H1 (cell line): ENCODE data around the gene PDGFD. TPM values are rescaled to one million over a fixed set of nuclear protein-coding genes. Genes with fewer than 3 reads are reported as not detected.

Experiments
- CTCF ChIA-PET: fragments of 300-600 bp; sonication (Branson Sonifier 250); formaldehyde crosslinking; loops from one replicate; lab custom pipeline; 2021; ENCODE audit not compliant: partially characterized antibody; lab: Charles Lee
- POLR2A ChIA-PET: fragments of 300-600 bp; sonication (Branson Sonifier 250); formaldehyde crosslinking; loops from one replicate; lab custom pipeline; 2021; ENCODE audit warnings: inconsistent platforms; ENCODE audit not compliant: partially characterized antibody; lab: Charles Lee
- DNase-seq, 2 experiments: peaks; one replicate each; pipeline versions ENCODE4 v3.0.0 to v3.0.0-alpha.2; 2010 to 2022; ENCODE audit warnings: low spot score in 2 of 2, low read depth in 1 of 2, mixed read lengths in 1 of 2
- FAIRE-seq: peaks from 2 replicates; lab custom pipeline; 2011; peaks lifted over from hg19 to GRCh38; lab: Jason Lieb, UNC
- H2AFZ ChIP-seq: 2 replicates; pipeline ENCODE4 v1.8.1; 2012; ENCODE audit warnings: low read length, inconsistent platforms
- H2AK5ac ChIP-seq: 2 replicates; pipeline ENCODE4 v1.6.1; 2013; ENCODE audit warnings: low read depth, low read length
- H2BK120ac ChIP-seq: replicated peaks from 2 replicates; pipeline ENCODE3; 2013; ENCODE audit warnings: low read depth, low read length, inconsistent platforms
- H2BK12ac ChIP-seq: 2 replicates; pipeline ENCODE4 v1.6.1; 2013; ENCODE audit warnings: low read depth, low read length
- H2BK15ac ChIP-seq: 2 replicates; pipeline ENCODE4 v1.6.1; 2013; ENCODE audit warnings: low read length
- H2BK20ac ChIP-seq: 2 replicates; pipeline ENCODE4 v1.6.1; 2013; ENCODE audit warnings: low read length
- H2BK5ac ChIP-seq: 2 replicates; pipeline ENCODE4 v1.6.1; 2013; ENCODE audit warnings: low read depth, low read length
- H3K14ac ChIP-seq: 2 replicates; pipeline ENCODE4 v1.6.1; 2013; ENCODE audit warnings: inconsistent platforms; ENCODE audit not compliant: insufficient read length
- H3K18ac ChIP-seq: 2 replicates; pipeline ENCODE4 v1.6.1; 2013; ENCODE audit warnings: low read length; ENCODE audit errors: extremely low read depth
- H3K23ac ChIP-seq: 2 replicates; pipeline ENCODE4 v1.6.1; 2013; ENCODE audit warnings: inconsistent platforms; ENCODE audit not compliant: insufficient read length
- H3K23me2 ChIP-seq: 2 replicates; pipeline ENCODE4 v1.6.1; 2013; ENCODE audit warnings: low read depth, low read length
- H3K27ac ChIP-seq: 2 replicates; pipeline ENCODE4 v1.6.1; 2011; ENCODE audit warnings: low read depth, low read length, inconsistent platforms
- H3K27me3 ChIP-seq, 4 experiments: replicated peaks in 1 of 4; 1 replicate in 1 of 4; 2 replicates in 3 of 4; pipeline versions ENCODE4 v1.6.1 to v1.8.1; 2011 to 2013; ENCODE audit warnings: low read length in 3 of 4, mild to moderate bottlenecking in 3 of 4, inconsistent platforms in 2 of 4, mixed read lengths in 2 of 4, moderate library complexity in 1 of 4; ENCODE audit not compliant: control insufficient read depth in 3 of 4, insufficient read depth in 3 of 4; ENCODE audit errors: extremely low read depth in 1 of 4
- H3K36me3 ChIP-seq, 4 experiments: 2 replicates each; pipeline versions ENCODE4 v1.6.1 to v1.8.1; 2011 to 2013; ENCODE audit warnings: mild to moderate bottlenecking in 4 of 4, low read length in 3 of 4, moderate library complexity in 2 of 4, control low read depth in 1 of 4, inconsistent platforms in 1 of 4; ENCODE audit not compliant: insufficient read depth in 4 of 4, control insufficient read depth in 2 of 4
- H3K4ac ChIP-seq: replicated peaks from 2 replicates; pipeline ENCODE3; 2013; ENCODE audit warnings: low read length, low read depth, mixed read lengths, inconsistent platforms; ENCODE audit not compliant: insufficient read length
- H3K4me1 ChIP-seq, 4 experiments: replicated peaks in 1 of 4; 1 replicate in 1 of 4; 2 replicates in 3 of 4; pipeline versions ENCODE4 v1.6.1 to v1.8.1; 2011 to 2013; ENCODE audit warnings: low read length in 3 of 4, inconsistent platforms in 2 of 4, mixed read lengths in 1 of 4; ENCODE audit not compliant: insufficient read depth in 4 of 4, control insufficient read depth in 3 of 4
- H3K4me2 ChIP-seq, 2 experiments: 2 replicates each; pipeline versions ENCODE4 v1.6.1 to v1.8.1; 2011 to 2013; ENCODE audit warnings: low read depth in 2 of 2, low read length in 2 of 2, control low read depth in 1 of 2, inconsistent platforms in 1 of 2, mild to moderate bottlenecking in 1 of 2; ENCODE audit not compliant: insufficient read depth in 1 of 2
- H3K4me3 ChIP-seq, 4 experiments: fragments of 200-600, 300-600 bp in 1 of 4; sonication (generic), shearing (Covaris generic), sonication (Bioruptor Twin) in 1 of 4; 2 replicates each; pipeline versions ENCODE4 v1.5.1 to v1.8.1; 2011 to 2016; ENCODE audit warnings: low read length in 4 of 4, low read depth in 3 of 4, control low read depth in 2 of 4, inconsistent platforms in 2 of 4, mild to moderate bottlenecking in 2 of 4, mixed read lengths in 1 of 4, moderate library complexity in 1 of 4; ENCODE audit not compliant: insufficient read depth in 2 of 4; ENCODE audit errors: extremely low read depth in 1 of 4
- H3K56ac ChIP-seq: replicated peaks from 2 replicates; pipeline ENCODE3; 2013; ENCODE audit warnings: low read depth, mild to moderate bottlenecking, mixed read lengths, low read length, inconsistent platforms; ENCODE audit not compliant: insufficient read length
- H3K79me1 ChIP-seq: 2 replicates; pipeline ENCODE4 v1.6.1; 2013; ENCODE audit warnings: low read depth, low read length, control low read depth
- H3K79me2 ChIP-seq, 2 experiments: 2 replicates each; pipeline versions ENCODE4 v1.6.1 to v1.8.1; 2012 to 2013; ENCODE audit warnings: low read length in 2 of 2, mild to moderate bottlenecking in 2 of 2, inconsistent platforms in 1 of 2; ENCODE audit not compliant: insufficient read depth in 2 of 2, control insufficient read depth in 1 of 2
- H3K9ac ChIP-seq, 4 experiments: replicated peaks in 1 of 4; 1 replicate in 1 of 4; 2 replicates in 3 of 4; pipeline versions ENCODE4 v1.6.1 to v1.8.1; 2011 to 2013; ENCODE audit warnings: low read depth in 3 of 4, low read length in 3 of 4, control low read depth in 2 of 4, mild to moderate bottlenecking in 2 of 4, moderate library complexity in 2 of 4, inconsistent platforms in 1 of 4; ENCODE audit errors: extremely low read depth in 1 of 4
- H3K9me3 ChIP-seq, 2 experiments: 2 replicates each; pipeline versions ENCODE4 v1.6.1 to v1.8.1; 2012 to 2013; ENCODE audit warnings: mild to moderate bottlenecking in 2 of 2, moderate library complexity in 2 of 2, control low read depth in 1 of 2, inconsistent platforms in 1 of 2, low read depth in 1 of 2, low read length in 1 of 2, mixed read lengths in 1 of 2; ENCODE audit not compliant: insufficient read depth in 2 of 2
- H4K20me1 ChIP-seq, 2 experiments: replicated peaks in 1 of 2; 2 replicates each; pipeline versions ENCODE3 to v1.8.1; 2011 to 2013; ENCODE audit warnings: inconsistent platforms in 2 of 2, low read length in 2 of 2, mild to moderate bottlenecking in 1 of 2; ENCODE audit not compliant: insufficient read depth in 2 of 2, control insufficient read depth in 1 of 2
- H4K5ac ChIP-seq: 2 replicates; pipeline ENCODE4 v1.6.1; 2013; ENCODE audit warnings: low read length, low read depth, mixed read lengths, inconsistent platforms; ENCODE audit not compliant: insufficient read length
- H4K8ac ChIP-seq: 2 replicates; pipeline ENCODE4 v1.8.0; 2013; ENCODE audit warnings: mild to moderate bottlenecking, moderate library complexity, low read length, inconsistent platforms; ENCODE audit not compliant: insufficient read depth; ENCODE audit errors: extremely low read depth
- H4K91ac ChIP-seq: replicated peaks from 2 replicates; pipeline ENCODE3; 2013; ENCODE audit warnings: low read length, mixed read lengths, inconsistent platforms; ENCODE audit not compliant: insufficient read length
- CBX5 ChIP-seq: fragments of 300-800, 300-1000 bp; sonication (generic); IDR thresholded peaks from 2 replicates; pipeline ENCODE4 v1.7.1; 2016; ENCODE audit warnings: antibody characterized with exemption, low read length, low read depth
- CEBPB ChIP-seq: IDR thresholded peaks from 2 replicates; pipeline ENCODE4 v1.6.1; 2012; ENCODE audit warnings: low read depth, low read length
- CHD1 ChIP-seq: IDR thresholded peaks from 2 replicates; pipeline ENCODE4 v1.6.1; 2012; ENCODE audit warnings: low read depth, low read length, improper control_type of control experiment
- EP300 ChIP-seq, 2 experiments: IDR thresholded peaks; 1 replicate in 1 of 2; 2 replicates in 1 of 2; pipeline ENCODE4 v1.6.1; 2011 to 2012; ENCODE audit warnings: low read depth in 2 of 2, low read length in 2 of 2, mild to moderate bottlenecking in 2 of 2, borderline replicate concordance in 1 of 2, inconsistent platforms in 1 of 2, moderate library complexity in 1 of 2
- EZH2 ChIP-seq: fragments of 200-600 bp; sonication (generic); IDR thresholded peaks from 2 replicates; pipeline ENCODE4 v1.7.1; 2012; ENCODE audit warnings: low read depth, mild to moderate bottlenecking, moderate library complexity, low read length, inconsistent platforms; ENCODE audit not compliant: severe bottlenecking
- HDAC2 ChIP-seq, 2 experiments: fragments of 300-600 bp in 1 of 2; sonication (generic) in 1 of 2; IDR thresholded peaks; 2 replicates each; pipeline ENCODE4 v1.6.1; 2011 to 2012; ENCODE audit warnings: low read depth in 2 of 2, low read length in 2 of 2, mild to moderate bottlenecking in 2 of 2, moderate library complexity in 2 of 2, borderline replicate concordance in 1 of 2, inconsistent platforms in 1 of 2
- KDM5A ChIP-seq: fragments of 200-600 bp; IDR thresholded peaks from 2 replicates; pipeline ENCODE4 v1.7.1; 2012; ENCODE audit warnings: mild to moderate bottlenecking, low read length, inconsistent platforms, mixed read lengths
- PHF8 ChIP-seq: fragments of 200-600 bp; sonication (generic); conservative IDR thresholded peaks from 2 replicates; pipeline ENCODE4 v1.7.1; 2012; ENCODE audit warnings: low read depth, mild to moderate bottlenecking, inconsistent platforms, low read length, moderate library complexity
- RAD21 ChIP-seq, 2 experiments: IDR thresholded peaks in 1 of 2; conservative IDR thresholded peaks in 1 of 2; 2 replicates each; pipeline ENCODE4 v1.6.1; 2011; ENCODE audit warnings: low read depth in 2 of 2, low read length in 2 of 2, improper control_type of control experiment in 1 of 2, inconsistent platforms in 1 of 2, mild to moderate bottlenecking in 1 of 2, moderate library complexity in 1 of 2
- RNF2 ChIP-seq: fragments of 200-900, 300-1000 bp; sonication (generic); IDR thresholded peaks from 2 replicates; pipeline ENCODE4 v1.7.1; 2016; ENCODE audit warnings: borderline replicate concordance, low read depth, mild to moderate bottlenecking, antibody characterized with exemption, low read length; ENCODE audit not compliant: poor library complexity, severe bottlenecking; ENCODE audit errors: missing control alignments
- SP2 ChIP-seq: IDR thresholded peaks from 2 replicates; pipeline ENCODE4 v1.6.1; 2012; ENCODE audit warnings: mild to moderate bottlenecking, low read length, inconsistent platforms
- USF2 ChIP-seq: IDR thresholded peaks from 2 replicates; pipeline ENCODE4 v1.6.1; 2011; ENCODE audit warnings: low read length, improper control_type of control experiment
- WGBS, 2 experiments: shearing (Covaris generic) in 1 of 2; methylation state at CpG; one replicate each; pipeline versions ENCODE4 v1.1.6 to v1.1.7; 2013 to 2015; ENCODE audit warnings: low lambda C conversion rate in 2 of 2, mixed read lengths in 2 of 2, inconsistent platforms in 1 of 2, low coverage in 1 of 2, missing lambda C conversion rate in 1 of 2; ENCODE audit not compliant: insufficient replicate concordance in 2 of 2, insufficient coverage in 1 of 2, insufficient read length in 1 of 2; ENCODE audit errors: extremely low coverage in 1 of 2, missing lambda C conversion rate in 1 of 2; 5-methylcytosine and 5-hydroxymethylcytosine counted together
- polyA plus RNA-seq, 7 experiments: library from polyadenylated mRNA; depleted of rRNA in 3 of 7; stranded (reverse) in 5 of 7; unstranded in 2 of 7; fragments of >200 nt in 5 of 7; fragments of 200-250 nt in 2 of 7; gene quantifications; 1 replicate in 5 of 7; 2 replicates in 1 of 7; 4 replicates in 1 of 7; pipeline versions ENCODE4 v1.2.1 to v1.2.3, GENCODE V29; 2011 to 2013; ENCODE audit warnings: missing spikeins in 2 of 7, mixed read lengths in 2 of 7
- total RNA-seq: library from RNA; stranded (reverse); fragmentation: NEBNext Ultra II Directional; extraction: Animal tissue kit (Norgen Biotek cat#: 25700); gene quantifications from 2 replicates; pipeline ENCODE4 v1.2.1, GENCODE V29; 2021

The PDGFD gene
- total and polyA plus RNA-seq, 2 of the 8 experiments (the other 6 are each of a cell fraction or from before 2014, with no cell fraction given), result 1.1 to 3.9 TPM

- Histone ChIP-seq H3K27ac (no peak overlapping the region), H3K23me2 (no peaks in the 10 kb centered on the region), H2BK5ac (no peak overlapping the region), H3K4ac (no peak overlapping the region), H3K36me3 (no peaks in the 10 kb centered on the region), H3K79me1 (no peaks in the 10 kb centered on the region), H2BK15ac (no peak overlapping the region), H3K4me2 (no peak overlapping the region), H3K9me3 (no peaks in the 10 kb centered on the region), H3K56ac (no peak overlapping the region), H2BK12ac (no peak overlapping the region), H3K14ac (no peak overlapping the region), H2AFZ (no peak overlapping the region), H3K9ac (no peak overlapping the region), H2BK20ac (no peak overlapping the region), H3K4me3 (no peak overlapping the region), H4K91ac (no peak overlapping the region), H4K8ac (no peak overlapping the region), H4K5ac (no peak overlapping the region), H4K20me1 (no peaks in the 10 kb centered on the region), H3K18ac (no peak overlapping the region), H3K4me1 (peaks cover 0 to 2% (median 0%) of the 10 kb centered on the region in 4 experiments; a peak in 2 of 7 replicates), H3K79me2 (no peaks in the 10 kb centered on the region), H3K27me3 (no peaks in the 10 kb centered on the region), H2AK5ac (no peak overlapping the region), H3K23ac (no peak overlapping the region), H2BK120ac (no peak overlapping the region)
- CTCF ChIA-PET, result no interaction called here
- FAIRE-seq, result no peak
- WGBS, 2 experiments, result 83% methylated on average over 3 of the region's 3 CpGs; no CpG with 5 or more reads in 1 of the 2 experiments
- POLR2A ChIA-PET, result no interaction called here
- DNase-seq, result no peak
- no peak for TF ChIP-seq EZH2
- TF ChIP-seq RNF2, result no peak
- no peak for TF ChIP-seq CEBPB
- TF ChIP-seq KDM5A, result no peak
- no peak for TF ChIP-seq SP2
- TF ChIP-seq CHD1, result no peak
- no peak for TF ChIP-seq USF2
- TF ChIP-seq CBX5, result no peak
- TF ChIP-seq PHF8, result no peak
- no peak for TF ChIP-seq HDAC2 (IDR thresholded peaks at IDR 0.05; ENCODE audit: borderline replicate concordance in 1 of 2, low read depth in 2 of 2, low read length in 2 of 2)
- no peak for TF ChIP-seq EP300 (IDR thresholded peaks at IDR 0.05; ENCODE audit: borderline replicate concordance in 1 of 2, low read depth in 2 of 2, low read length in 2 of 2)
- TF ChIP-seq RAD21 (IDR thresholded peaks at IDR 0.05 in 1 of 2, conservative IDR thresholded peaks at IDR 0.05 in 1 of 2; ENCODE audit: low read depth in 2 of 2, low read length in 2 of 2), result no peak
These were observed 34.8 kb downstream of the PDGFD start for GRCh38 chr11:104129145-104129544.
